ENCODE measurements around the gene TMEM150B.

DNA sequence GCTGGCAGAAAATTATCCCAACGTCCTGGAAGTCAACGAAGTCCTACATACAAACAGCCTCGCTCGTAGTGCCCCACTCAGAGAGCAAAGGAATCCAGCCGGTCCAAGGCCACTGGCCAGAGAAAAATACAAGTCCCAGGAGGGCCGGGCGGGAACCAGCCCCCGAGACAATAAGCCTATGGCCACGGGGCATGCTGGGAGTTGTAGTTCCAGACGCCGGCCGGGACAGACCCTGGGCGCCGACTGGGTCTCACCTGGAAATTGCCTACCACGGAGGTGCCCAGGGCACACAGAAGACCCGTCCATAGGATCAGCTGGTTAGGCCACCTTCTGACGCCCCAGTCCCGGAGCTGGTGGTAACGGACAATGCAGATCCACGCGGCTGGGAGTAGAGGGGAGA is 5.4 kb downstream of the TMEM150B start:
- TF ChIP-seq POLR2AphosphoS5 (IDR thresholded peaks at IDR 0.05; ENCODE audit: borderline replicate concordance, low read depth, low read length) (no peak), EZH2 (IDR thresholded peaks at IDR 0.05) (no peak), FOXP2 (optimal IDR thresholded peaks at IDR 0.05; ENCODE audit: control extremely low read depth, extremely low read length, insufficient read depth) (no peak)
